Transverse colon (tissue), 3 donors: ENCODE results near the gene MYCBP2.

ENCODE experiments used
- CTCF ChIP-seq, 5 experiments: fragments of 200-600 bp in 3 of 5; fragments of 450-650 bp in 2 of 5; sonication (generic) in 3 of 5; IDR thresholded peaks; 1 replicate in 2 of 5; 2 replicates in 3 of 5; pipeline ENCODE4 v1.5.1; 2016 to 2017; ENCODE audit warnings: antibody characterized with exemption in 5 of 5, inconsistent platforms in 3 of 5, mild to moderate bottlenecking in 2 of 5, moderate library complexity in 1 of 5
- POLR2A ChIP-seq: fragments of 450-650 bp; IDR thresholded peaks from one replicate; pipeline ENCODE4 v1.6.1; 2016; ENCODE audit warnings: antibody characterized with exemption, mild to moderate bottlenecking, moderate library complexity

GRCh38 chr13:77040076-77040475, 286.8 kb downstream of the MYCBP2 start:
- TF ChIP-seq CTCF (IDR thresholded peaks at IDR 0.05) (no peak), POLR2A (no peak)
